Effector CD8-positive, alpha-beta T cell (primary cell): ENCODE data around the gene FXYD5.

Source experiments
- DNase-seq: peaks from one replicate; lab custom pipeline; 2025; lab: John Stamatoyannopoulos, UW

Gene FXYD5

DNA sequence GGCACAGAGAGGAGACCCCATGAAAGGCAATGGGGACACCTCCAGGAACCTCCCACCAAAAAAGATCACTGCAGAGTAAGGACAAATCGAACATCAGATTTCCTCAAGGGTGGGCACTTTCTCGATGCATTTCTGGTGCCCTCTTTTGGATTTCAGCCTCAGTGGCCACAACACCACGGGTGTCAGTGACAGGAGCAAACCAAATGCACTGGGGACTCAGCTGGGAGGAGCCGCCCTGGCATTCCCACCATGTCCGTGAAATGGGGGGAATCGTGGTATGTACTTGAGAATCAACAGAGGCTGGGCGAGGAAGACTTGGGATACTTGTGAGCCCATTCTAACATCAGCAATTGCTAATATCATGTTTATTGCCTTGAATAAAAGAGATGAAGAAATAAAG, 57.7 kb downstream of the FXYD5 start:
- peak; percentile 27 for DNase-seq

DNA sequence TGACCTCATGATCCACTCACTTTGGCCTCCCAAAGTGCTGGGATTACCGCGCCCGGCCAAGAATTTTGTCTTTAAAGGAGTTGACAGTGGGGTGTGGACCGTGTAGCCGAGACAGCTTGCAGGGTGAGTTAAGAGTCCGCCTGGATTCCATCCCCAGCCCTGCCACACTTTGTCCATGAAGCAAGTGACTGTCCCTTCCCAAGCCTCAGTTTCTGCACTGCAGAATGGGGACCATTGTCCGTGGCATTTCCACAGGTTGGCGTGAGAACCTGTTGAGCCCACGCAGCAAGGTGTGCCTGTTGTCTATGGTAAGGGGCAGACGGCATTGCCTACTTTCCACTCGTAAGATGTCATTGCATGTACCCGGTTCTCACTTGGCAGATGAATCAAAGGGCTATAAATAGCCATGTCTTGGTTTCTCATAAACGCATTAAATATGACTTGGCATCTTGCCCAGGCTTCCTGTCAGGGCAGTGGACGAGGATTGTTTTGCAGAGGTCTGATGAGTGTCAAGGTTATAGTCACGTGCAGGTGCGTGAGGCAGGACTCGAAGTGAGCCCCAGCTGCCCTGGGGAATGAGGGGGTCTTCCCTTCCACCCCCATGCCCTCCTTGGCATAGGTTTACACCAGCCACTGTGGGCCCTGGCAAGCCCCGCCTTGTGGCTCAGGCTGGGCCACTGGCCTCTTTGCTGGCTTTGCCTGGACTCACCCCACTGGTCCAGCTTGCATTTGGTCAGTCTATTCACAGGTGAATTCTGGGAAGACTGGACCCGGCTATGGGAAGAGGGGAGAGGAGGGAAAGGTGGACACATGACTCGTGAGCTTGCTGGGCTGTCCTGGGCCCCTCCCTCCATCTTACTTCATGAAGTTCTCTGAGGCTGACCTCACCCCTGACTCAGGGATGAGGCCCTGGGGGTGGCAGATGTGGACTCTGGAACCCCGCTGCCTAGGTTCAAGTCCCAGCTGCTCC, 59.4 kb downstream of the FXYD5 start:
- DNase-seq = peak; percentile 60

DNA sequence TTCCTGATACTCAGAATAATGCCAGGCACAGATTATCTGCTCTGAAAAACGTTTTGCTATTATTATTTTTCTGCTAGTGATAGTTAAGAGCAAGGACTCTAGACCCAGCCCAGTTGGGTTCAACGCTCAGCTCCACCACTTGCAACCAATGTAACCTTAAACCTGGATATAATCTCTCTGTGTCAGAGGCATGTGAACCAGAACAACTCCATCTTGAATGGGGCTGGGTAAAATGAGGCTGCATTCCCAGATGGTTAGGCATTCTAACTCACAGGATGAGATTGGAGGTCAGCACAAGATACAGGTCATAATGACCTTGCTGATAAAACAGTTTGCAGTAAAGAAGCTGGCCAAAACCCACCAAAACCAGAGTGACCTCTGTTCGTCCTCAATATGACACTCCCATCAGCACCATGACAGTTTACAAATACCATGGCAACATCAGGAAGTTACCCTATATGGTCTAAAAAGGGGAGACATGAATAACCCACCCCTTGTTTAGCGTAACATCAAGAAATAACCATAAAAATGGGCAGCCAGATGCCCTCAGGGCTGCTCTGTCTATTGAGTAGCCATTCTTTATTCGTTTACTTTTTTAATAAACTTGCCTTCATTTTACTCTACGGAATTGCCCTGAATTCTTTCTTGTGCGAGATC, 60.4 kb downstream of the FXYD5 start:
- no peak for DNase-seq

DNA sequence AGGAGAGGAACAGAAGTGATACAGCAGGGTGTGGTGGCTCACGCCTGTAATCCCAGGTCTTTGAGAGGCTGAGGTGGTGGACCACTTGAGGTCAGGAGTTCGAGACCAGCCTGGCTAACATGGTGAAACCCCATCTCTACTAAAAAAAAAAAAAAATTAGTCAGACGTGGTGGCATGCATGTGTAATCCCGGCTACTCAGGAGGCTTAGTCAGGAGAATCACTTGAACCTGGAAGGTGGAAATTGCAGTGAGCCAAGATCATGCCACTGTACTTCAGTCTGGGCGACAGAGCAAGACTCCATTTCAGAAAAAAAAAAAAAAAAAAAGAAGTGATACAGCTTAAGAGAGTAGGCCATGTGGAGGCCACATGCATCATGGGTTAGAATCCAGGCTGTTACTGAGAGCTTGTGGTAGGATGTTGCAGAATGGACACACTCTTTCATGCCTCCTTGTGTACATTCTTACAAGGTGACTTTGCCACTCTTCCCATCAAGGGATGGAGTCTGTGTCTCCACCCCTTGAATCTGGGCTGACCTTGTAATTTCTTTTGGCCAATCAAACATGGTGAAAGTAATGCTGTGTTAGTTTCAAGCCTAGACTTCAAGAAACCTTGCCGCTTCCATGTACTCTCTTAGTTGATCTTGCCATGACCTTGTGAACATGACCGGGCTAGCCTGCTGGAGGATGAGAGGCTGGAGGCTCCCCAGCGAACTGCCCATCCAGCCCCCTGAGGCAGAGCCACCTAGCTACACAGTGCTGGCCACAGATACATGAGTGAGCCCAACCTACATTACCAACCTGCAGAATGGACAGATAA, 61.7 kb downstream of the FXYD5 start:
- DNase-seq = no peak

DNA sequence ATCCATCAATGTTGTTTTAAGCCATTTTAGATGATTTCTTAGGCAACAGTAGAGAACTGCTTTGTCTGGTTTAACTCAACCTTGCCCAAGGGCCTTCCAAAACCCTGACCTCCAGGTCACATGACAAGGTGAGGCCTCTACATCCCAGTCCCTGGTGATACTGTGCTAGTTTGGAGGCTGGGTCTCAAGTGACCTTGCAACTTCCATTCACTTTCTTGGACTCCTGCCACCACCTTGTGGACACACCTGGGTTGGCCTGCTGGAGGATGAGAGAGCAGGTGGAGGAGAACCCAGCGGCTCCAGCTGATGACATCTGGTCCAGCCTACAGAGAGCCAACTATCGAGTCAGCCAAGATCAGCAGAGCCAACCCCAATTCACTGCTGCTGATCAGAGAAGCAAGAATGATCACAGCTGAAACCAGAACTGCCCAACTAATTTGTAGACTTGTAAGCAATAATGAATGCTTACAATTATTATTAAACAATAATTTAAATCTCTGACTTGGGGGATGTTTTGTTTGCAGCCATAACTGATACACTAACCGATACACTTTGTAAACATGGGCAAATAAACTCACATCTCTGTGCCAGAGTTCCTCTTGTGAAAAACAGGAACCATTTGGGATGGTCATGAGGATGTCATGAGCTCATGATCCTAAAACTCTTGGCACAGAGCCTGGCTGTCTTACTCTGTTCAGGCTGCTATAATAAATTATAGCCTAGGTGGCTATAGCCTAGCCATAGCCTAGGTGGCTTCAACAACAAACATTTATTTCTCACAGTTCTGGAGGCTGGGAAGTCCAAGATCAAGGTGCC, 62.5 kb downstream of the FXYD5 start:
- DNase-seq = peak; percentile 4

DNA sequence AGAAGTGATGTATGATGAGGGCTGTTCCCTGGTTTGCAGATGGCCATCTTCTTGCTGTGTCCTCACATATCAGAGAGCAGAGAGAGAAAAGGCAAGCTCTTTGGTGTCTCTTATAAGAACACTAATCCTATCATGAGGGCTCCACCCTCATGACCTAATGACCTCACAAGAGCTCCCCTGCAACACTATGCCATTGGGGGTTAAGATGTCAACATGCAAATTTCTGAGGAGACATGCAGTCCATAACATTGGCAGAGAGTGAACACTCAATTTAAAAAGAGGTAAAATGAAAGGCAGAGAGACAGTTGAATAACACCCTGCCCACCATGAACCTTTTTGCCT, 63.1 kb downstream of the FXYD5 start:
- no peak for DNase-seq

DNA sequence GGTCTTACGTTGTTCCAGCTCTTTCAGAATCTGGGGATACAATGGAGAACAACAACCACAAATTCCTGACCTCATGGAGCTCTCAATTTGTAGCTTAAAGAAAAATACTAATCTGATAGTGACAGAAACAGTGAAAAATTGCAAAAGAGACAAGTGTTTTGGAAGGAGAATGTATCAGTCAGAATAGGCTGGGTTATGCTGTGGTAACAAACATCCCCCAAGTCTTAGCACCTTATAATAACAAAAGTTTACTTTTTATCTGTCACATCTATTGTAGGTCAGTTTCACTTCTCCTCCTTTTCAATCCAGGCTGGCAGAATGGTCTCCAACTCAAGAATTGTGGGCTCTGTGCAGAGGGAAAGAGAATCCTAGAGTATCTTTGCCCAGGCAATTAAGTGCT, 64.5 kb downstream of the FXYD5 start:
- DNase-seq = no peak
